Progenitor cell of endocrine pancreas (in vitro differentiated cells): ENCODE data around the gene RAC3. TPM values are rescaled to one million over a fixed set of nuclear protein-coding genes. Genes with fewer than 3 reads are reported as not detected.

Experiments used
- DNase-seq: peaks from one replicate; pipeline ENCODE4 v3.0.0; 2021; ENCODE audit warnings: low spot score; ENCODE audit not compliant: unreplicated experiment
- H3K27ac Mint-ChIP-seq: 2 replicates; pipeline ENCODE4 v1.8.0; 2021; ENCODE audit warnings: mild to moderate bottlenecking, moderate library complexity, mixed read lengths
- H3K27me3 Mint-ChIP-seq: 2 replicates; pipeline ENCODE4 v1.8.0; 2021; ENCODE audit warnings: mixed read lengths
- H3K36me3 Mint-ChIP-seq: 2 replicates; pipeline ENCODE4 v1.8.0; 2022; ENCODE audit warnings: mixed read lengths; ENCODE audit not compliant: insufficient read depth
- H3K4me1 Mint-ChIP-seq: 2 replicates; pipeline ENCODE4 v1.8.0; 2021; ENCODE audit warnings: low read depth, mixed read lengths
- H3K4me3 Mint-ChIP-seq: 2 replicates; pipeline ENCODE4 v1.8.0; 2021; ENCODE audit warnings: low read depth, mild to moderate bottlenecking, moderate library complexity, mixed read lengths
- H3K9me3 Mint-ChIP-seq: 2 replicates; pipeline ENCODE4 v1.8.0; 2021; ENCODE audit warnings: low read depth, mixed read lengths
- total RNA-seq: library from RNA; stranded (reverse); gene quantifications from 2 replicates; pipeline ENCODE4 v1.2.1, GENCODE V29; 2021
- TF ChIP-seq, protein P1 (sequence below): fragments of 200-600 bp; sonication (generic); IDR thresholded peaks from one replicate; pipeline ENCODE4 v1.5.0; 2021; ENCODE audit warnings: antibody characterized with exemption, mild to moderate bottlenecking; ENCODE audit not compliant: unreplicated experiment

RAC3 gene
- total RNA-seq, 1 donor from 2014 or later: 25.2 TPM

GRCh38 chr17:82055965-82056728, 24.7 kb downstream of the RAC3 start:
- no peak overlapping the region for H3K4me3 Mint-ChIP-seq
- H3K36me3 Mint-ChIP-seq: peaks cover 2% of the 10 kb centered on the region
- H3K9me3 Mint-ChIP-seq: no peaks in the 10 kb centered on the region
- H3K4me1 Mint-ChIP-seq: peaks cover 2% of the 10 kb centered on the region
- DNase-seq: no peak
- no peak overlapping the region for H3K27ac Mint-ChIP-seq
- TF ChIP-seq, protein P1, sequence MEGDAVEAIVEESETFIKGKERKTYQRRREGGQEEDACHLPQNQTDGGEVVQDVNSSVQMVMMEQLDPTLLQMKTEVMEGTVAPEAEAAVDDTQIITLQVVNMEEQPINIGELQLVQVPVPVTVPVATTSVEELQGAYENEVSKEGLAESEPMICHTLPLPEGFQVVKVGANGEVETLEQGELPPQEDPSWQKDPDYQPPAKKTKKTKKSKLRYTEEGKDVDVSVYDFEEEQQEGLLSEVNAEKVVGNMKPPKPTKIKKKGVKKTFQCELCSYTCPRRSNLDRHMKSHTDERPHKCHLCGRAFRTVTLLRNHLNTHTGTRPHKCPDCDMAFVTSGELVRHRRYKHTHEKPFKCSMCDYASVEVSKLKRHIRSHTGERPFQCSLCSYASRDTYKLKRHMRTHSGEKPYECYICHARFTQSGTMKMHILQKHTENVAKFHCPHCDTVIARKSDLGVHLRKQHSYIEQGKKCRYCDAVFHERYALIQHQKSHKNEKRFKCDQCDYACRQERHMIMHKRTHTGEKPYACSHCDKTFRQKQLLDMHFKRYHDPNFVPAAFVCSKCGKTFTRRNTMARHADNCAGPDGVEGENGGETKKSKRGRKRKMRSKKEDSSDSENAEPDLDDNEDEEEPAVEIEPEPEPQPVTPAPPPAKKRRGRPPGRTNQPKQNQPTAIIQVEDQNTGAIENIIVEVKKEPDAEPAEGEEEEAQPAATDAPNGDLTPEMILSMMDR: no peak
- no peaks in the 10 kb centered on the region for H3K27me3 Mint-ChIP-seq

GRCh38 chr17:82056729-82057621, 25.5 kb downstream of the RAC3 start:
- TF ChIP-seq, protein P1: no peak
- no peaks in the 10 kb centered on the region for H3K9me3 Mint-ChIP-seq
- peaks cover 2% of the 10 kb centered on the region for H3K36me3 Mint-ChIP-seq
- H3K4me3 Mint-ChIP-seq: no peak overlapping the region
- no peak overlapping the region for H3K27ac Mint-ChIP-seq
- H3K27me3 Mint-ChIP-seq: no peaks in the 10 kb centered on the region
- no peak for DNase-seq
- H3K4me1 Mint-ChIP-seq: peaks cover 2% of the 10 kb centered on the region

DNA sequence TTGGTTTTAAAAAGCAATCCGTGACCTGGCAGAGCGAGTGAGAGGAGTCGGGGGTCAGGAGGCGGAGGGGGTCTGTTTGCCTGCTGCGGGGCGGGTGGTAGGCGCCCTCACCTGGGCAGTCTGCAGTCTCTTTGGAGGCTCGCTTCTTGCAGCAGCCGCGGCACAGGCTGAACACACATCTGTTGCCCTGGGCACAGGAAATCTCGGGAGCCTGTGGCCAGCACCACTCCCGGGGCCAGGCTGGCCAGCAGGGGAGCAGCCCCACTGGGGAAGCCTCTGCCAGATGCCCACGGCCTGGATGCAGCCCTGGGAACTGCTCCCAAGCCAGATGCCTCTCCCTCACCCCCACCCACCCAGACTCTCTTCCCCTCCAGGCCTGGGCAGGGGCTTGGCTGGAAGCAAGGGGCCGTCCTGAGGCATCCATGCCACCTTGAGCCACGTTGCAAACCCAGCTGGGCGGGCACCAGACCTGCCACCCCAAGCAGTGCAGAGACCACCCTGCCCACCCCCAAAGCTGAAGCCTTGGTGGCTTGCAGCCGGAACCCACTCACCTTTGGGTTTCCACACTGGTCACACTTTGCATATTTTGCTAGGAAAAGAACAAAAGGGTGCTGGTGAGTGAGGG, 26.9 kb downstream of the RAC3 start:
- Mint-ChIP-seq H3K4me1 (peaks cover under 1% of the 10 kb centered on the region), H3K27ac (no peak overlapping the region), H3K36me3 (peaks cover 2% of the 10 kb centered on the region), H3K9me3 (no peaks in the 10 kb centered on the region), H3K27me3 (no peaks in the 10 kb centered on the region), H3K4me3 (no peak overlapping the region)
- TF ChIP-seq, protein P1: no peak
- DNase-seq: no peak

GRCh38 chr17:82058855-82059249, 27.4 kb downstream of the RAC3 start:
- no peaks in the 10 kb centered on the region for H3K4me1 Mint-ChIP-seq
- H3K36me3 Mint-ChIP-seq: peaks cover 2% of the 10 kb centered on the region
- no peak overlapping the region for H3K4me3 Mint-ChIP-seq
- TF ChIP-seq, protein P1: no peak
- H3K9me3 Mint-ChIP-seq: no peaks in the 10 kb centered on the region
- no peak overlapping the region for H3K27ac Mint-ChIP-seq
- no peak for DNase-seq
- H3K27me3 Mint-ChIP-seq: no peaks in the 10 kb centered on the region
